GM19324 (cell line): ENCODE results near the gene SSH3.

Experiments
- ATAC-seq: cut with Tn5 transposase; IDR thresholded peaks from one replicate; pipeline ENCODE4 v1.9.1; 2021; ENCODE audit warnings: mild to moderate bottlenecking, moderate library complexity; ENCODE audit not compliant: unreplicated experiment, low FRiP score

The SSH3 gene

DNA sequence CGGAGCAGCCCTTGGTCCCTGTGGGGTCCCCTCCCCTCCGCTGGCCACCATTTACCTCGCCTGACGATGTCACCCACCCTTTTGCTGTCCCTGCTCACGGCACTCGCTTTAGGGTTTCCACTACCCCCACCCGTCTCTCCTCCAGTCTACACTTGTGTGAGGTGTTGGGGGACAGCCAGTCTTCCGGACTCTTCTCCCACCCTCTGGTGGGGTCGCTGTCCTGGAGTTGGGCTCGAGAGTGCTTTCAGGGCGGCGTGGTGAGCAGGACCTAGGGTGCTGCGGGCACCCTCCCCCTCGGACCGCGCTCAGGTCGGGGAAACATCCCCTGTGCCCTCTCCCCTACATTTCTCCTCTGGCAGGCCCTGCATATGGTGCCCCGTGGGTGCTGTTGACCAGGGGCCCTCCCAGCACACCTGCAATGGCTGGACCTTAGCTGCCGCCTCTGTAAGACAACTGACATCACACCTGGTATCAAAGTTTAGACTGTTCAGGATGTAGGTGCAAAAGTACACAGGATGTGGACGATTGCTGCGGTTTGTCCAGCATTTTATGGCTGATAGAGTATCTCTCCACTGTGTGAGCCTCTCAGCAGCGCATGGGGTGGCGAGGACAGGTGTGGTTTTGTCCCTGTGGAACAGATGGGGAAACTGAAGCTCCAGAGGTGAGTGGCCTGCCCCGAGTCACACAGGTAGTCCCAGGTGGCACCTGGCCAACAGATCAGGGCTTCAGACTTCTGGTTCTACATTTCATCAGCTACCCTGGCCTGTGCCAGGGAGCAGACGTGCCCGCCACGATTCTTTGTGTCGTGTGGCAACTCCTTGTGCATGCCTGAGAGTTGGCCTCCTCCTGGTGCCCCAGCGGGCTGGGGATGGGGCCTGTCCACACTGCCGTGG, 35.9 kb upstream of the SSH3 start:
- no peak for ATAC-seq

DNA sequence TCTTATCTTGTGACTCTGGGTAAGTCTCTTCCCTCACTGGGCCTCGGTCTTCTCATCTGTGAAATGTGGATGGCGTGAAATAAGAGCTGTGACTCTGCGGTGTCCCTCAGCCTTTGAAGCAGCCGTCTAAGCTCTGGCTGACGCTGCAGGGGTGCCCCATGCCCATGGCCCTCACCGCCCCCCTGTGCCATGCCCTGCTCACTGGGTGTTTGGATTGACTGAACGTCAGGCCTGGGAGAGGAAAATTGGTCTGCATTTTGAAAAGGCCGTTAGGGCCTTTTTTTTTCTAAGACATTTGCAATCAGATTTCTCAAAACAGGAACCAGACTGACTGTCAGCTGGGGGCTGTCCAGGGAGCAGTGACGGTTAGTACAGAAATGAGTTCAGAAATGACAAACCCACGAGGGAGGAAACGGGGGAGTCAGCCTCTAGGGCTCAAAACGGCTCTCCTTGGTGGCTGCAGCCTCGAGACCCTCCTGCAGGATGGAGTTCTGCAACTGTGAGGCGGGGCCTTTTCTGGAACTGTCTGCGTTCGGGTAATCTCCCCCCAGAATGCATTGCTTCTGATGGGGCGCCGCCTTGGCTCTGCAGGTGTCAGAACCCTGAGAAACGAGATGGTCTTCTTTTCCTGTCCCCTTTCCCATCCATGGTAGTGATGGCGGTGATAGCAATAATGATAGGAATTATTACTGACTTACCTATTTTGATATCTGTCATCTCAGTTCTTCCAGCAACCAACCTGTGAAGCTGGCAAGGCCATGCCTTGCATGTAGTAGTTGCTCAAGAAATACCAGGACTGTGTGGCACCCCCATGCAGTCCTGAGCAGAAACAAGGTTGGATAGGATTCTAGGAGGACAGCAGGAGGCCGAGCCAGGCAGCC, 35.0 kb upstream of the SSH3 start:
- no peak for ATAC-seq

DNA sequence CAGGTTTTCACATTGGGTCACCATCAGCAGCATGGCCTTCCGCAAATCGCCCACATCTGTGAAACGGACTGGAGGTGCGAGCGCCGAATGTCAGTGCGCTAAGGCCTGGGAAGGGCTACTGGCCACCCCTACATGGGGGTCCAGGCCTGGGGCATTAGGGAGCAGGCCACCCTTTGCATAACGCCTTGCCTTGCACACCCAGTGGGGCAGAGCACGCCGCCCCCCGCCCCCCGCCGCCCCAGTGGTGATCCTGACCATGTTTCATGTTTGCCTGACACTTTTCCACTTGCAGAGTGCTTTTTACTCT, 34.4 kb upstream of the SSH3 start:
- ATAC-seq: no peak

DNA sequence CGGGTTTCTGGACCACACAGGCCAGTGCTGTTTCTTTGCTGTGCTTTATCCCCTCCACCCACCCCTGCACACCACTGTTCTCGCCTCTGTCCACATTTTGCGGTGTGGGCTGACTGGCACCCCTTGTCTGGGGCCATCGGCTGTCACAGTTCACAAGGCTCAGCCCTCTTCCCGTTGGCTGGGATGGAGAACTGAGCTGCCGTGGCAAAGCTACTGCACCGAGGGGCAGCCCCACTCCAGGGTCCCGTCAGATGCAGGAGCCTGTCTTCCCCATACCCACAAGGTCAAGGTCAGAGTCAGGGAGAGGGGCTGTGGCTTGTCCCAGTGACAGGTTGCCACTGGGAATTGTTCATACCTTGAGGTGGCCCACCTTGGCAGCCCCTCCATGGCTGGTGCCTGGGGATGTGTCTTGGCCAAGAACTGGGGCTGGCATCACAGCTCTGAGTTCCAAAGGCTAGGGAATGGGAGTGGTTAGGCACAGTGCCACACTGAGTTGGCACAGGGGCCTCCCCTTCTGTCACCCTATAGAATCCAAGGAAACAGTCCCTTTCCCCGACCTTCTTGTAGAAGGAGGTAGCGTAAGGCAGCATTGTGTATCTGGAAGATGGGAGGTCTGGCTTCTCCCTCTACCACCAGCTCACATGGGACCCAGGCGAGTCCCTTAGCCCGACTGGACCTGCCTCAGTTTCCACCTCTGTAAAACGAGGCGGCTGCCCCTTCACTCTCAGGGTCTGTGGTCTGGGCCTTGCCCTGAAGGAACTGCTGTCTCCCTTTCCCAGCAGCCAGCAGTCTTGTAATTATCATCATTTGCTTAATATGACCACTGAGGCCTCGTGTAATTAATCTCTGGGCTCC, 33.7 kb upstream of the SSH3 start:
- ATAC-seq: no peak

DNA sequence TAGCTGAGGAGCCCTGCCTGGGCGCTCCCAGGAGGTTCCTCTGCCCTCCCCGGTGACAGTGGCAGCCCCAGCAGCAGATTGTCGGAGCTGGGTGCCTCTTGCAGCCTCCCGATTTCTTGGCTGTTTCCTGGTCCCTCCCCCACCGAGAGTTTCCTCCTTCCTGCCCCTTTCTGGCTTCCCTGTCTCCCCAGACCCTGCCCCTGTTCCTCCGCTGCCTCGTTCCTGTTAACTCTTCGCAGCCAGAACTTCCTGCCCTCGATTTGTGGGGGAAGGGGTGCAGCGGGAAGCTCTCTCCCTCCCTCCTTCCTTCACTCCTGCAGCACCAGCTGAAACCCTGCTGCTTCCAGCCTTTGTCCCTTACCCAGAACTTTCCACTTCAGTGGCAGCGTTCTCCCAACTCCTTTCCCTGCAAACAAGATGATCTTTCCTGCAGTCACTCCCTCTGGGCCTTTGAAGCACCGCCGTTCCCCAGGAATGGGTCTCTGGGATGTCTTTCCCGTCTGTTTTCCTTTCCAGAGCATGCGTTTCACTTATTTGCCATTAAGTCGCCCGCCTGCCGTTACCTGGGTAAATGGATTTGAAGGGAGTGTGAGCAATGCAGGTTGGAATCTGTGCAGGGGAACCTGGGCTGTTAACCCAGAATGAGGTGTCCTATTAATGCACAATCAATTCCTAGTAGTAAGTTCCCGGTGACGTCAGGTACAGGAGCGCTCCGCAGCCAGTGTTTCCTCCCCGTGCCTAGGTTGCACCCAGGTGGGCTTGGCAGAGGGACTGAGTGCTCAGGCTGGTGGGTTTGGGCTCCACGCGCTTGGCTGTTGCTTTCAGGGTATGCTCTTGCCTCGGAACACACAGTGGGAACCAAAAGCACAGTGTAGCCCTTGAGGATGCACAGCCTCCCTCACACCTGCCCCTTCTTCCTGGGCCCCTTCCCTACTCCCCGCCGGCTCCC, 32.8 kb upstream of the SSH3 start:
- no peak for ATAC-seq

DNA sequence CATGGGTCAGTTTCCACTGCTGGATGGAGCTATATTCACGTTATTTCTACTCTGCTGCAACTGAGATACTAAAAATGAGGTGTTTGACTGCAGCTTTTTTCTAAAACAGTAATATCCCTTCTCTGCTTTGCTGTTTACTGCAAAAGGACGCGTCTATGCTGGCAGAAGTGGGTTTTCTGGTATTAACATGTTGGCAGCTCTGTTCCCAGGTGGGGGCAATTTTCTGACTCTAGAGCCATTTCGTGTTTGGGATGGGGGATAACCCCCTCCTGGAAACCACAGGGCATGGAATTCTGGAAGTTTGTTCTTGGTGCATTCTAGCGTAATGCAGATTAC, 32.2 kb upstream of the SSH3 start:
- no peak for ATAC-seq

DNA sequence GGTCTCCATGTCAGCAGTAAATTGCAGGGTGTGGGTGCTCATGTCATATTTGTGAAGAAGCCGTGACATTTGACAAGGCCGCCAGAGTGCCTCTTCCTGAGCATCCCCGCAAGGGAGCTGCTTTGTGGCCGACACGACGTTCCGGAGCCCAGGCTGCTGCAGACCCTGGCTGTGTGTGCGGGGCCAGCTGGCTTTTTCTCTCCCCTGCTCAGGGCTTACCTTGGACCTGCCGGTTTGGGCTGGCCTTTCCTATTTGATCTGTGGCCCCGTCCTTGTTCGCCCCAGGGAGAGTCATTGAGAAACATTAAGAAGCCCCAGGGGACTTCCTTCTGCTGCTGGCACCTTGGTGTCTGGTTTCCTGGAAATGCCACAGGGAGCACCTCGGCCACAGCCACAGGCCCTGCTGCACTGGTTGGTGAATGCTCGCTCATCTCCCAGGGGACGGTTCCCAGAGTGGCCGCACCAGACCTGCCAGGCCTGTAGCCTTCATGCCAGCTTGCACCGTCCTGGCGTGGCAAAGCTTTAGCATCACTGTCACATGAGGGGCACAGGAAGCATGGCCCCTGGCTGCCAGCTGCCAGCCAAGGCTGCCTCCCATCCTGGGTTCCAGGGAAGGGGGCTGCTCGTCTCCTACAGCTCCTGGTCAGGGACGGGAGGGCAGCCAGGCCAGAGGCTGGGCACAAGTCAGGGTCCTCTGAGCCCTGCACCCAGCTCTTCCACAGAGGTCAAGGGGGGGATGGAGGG, 31.6 kb upstream of the SSH3 start:
- ATAC-seq: no peak

DNA sequence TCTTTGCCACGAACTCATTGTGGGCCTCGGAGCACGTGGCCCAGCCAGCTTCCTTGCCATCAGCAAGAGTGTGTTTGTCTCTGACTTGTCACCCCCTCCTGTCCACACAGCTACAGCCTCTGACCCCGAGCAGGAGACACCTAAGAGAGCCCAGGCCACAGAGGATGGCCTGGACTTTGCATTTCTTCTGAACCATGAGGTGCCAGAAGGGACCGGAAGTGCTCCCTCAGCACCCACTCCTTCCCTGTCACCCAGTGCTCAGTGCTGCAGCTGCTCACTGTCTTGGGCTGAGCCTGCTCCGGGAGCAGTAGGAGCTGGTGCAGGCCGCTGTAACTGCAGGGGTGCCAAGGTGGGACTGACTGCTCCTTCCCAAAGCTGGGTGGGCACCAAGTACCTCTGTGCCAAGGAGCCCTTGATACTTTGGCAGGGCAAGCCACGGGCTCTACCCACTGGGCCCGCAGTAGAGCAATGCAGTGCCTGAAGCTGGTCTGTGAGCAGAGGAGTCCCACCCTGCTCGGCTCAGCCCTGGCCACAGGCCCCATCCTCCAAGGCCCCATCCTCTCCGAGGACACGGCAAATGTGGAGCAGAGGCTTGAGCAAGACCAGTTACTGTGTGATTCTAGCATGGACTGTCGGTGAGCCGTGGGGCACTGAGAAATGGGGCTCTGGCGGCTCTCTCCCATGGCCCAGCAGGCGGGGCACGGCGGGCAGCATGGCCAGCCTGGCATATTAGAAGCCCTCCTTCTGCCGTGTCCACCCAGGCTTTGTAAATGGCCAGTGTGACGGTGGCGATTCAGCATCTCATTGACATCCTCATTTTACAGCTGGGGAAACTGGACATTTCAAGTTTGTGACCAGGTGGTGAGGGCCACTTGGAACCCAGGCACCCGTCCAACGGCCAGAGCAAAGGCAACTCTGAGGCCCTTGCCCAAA, 30.7 kb upstream of the SSH3 start:
- ATAC-seq: no peak

DNA sequence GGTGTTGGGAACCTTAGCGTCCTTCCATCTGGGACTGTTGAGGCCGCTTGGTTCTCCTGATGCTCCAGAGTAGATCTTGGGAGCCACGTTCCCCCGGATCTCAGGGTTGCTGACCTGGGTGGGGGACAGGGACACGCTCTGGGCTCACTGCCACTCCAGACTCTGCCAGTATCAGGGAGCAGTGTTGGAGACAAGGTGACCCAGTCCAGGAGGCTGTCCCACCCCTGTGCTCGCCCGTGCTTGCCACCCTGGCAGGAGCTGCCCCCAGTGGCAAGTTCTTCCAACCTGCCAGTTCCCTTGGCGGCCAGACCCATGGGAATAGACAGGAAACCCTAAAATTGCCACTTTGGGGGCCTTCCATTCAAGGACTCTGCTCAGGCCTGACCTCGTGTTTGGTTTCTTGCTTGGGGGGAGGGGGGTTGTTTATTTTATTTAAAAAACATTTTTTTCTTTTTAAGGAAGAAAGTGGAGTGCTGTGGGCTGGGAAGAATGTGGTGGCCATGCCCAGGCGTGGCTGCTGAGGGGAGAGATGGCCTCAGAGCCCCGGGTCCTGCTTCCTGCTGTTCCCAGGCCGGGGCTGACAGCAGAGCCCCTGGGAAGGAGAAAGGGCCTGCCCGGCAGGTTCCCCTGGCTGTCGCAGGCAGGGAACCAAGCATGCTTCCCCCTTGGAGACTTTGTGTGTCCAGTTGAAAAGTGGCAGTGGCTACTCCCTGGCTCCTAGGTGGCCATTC, 29.9 kb upstream of the SSH3 start:
- no peak for ATAC-seq

DNA sequence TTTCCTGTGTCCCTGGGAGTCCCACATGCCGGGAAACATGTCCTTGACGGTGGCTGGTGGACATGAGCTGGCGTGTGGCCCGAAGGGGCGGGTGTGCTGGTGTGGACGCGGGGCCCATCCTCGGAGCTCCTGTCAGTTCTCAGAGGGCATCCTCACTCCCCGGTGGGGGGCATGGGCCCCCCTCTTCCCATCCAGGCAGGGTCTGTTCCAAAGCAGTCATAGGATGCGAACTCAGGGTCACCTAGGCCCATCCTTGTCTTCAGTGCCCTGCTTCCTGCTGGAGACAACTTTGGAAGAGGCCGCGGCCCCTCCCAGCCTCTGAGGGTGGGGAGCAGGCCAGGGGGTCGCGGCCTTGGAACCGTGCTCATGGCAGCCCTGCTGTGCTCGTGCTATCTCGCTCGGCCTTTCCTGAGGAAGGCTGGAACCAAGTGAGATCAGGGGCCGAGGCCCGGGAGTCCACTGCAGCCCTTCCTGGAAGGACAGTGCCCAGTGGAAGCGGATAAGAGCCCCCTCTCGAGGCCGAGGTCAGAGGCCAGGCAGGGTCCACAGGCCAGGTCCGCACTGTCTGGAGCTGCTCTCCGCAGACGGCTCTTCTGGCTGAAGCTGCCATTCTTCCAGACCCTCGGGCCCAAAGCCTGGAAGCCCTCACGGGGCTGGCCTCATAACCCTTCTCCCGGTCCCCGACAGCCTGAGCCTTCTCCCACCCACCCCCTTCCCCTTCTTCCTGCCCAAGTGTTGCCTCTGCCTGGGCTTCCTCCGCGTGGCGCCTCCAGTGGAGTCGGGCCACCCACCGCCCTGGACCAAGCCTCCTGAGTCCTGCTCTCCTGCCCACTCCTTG, 28.3 kb upstream of the SSH3 start:
- ATAC-seq: no peak

DNA sequence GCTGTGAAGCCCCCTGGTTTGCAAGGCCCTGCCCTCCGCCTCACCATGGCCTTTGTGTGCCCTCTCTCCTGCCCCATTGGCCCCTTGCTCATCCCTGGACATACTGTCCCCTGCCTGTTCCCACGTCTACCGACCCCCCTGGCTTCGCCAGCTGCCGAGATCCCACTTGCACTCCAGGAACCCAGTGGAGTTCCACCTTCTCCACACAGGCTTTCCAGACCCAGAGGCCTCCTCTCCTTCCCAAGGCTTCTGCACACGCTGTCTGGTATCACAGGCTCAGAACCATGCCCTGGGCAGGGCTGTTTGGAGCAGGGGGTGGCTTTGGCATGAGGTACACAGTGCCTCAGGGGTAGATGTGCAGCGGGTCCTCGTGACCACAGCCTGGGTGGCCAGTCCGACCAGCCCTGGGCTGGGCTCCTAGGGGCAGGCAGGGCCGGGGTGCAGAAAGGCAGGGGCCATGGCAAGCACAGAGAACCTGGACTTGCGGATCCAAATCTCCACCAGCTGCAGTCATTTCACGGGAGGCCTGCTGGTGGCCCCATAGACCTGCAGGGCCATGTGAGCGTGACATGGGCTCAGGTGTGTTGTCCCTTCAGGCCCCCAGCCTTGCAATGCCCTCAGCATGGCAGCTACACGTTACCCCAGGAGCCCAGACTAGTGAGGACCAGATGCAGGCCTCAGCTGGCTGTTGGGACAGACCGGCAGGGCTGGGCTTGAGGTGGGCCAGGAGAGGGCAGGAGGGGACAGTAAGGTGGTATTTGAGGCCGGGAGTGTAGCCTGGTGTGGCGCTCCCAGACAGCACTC, 27.5 kb upstream of the SSH3 start:
- ATAC-seq: no peak

DNA sequence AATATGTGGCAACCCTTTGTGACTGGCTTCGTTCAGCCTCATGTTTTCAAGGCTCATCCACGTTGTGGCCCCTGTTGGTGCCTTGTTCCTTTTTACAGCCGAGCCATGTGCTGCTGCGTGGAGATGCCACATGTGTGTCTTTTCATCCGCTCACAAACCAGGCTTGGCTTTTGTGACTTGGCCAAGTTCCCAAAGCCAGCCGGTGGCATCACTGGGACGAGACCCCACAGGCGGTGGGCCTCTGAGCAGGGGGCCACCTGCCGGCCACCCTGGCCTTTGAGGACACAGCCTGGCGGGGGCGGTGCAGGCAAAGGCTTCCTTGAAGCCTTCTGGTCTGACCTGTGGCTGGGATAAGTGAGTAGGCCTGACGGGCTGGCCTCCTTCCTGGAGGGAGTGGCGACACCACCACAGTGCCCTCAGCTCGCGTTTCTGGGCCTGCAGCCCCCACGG, 26.5 kb upstream of the SSH3 start:
- ATAC-seq: no peak

DNA sequence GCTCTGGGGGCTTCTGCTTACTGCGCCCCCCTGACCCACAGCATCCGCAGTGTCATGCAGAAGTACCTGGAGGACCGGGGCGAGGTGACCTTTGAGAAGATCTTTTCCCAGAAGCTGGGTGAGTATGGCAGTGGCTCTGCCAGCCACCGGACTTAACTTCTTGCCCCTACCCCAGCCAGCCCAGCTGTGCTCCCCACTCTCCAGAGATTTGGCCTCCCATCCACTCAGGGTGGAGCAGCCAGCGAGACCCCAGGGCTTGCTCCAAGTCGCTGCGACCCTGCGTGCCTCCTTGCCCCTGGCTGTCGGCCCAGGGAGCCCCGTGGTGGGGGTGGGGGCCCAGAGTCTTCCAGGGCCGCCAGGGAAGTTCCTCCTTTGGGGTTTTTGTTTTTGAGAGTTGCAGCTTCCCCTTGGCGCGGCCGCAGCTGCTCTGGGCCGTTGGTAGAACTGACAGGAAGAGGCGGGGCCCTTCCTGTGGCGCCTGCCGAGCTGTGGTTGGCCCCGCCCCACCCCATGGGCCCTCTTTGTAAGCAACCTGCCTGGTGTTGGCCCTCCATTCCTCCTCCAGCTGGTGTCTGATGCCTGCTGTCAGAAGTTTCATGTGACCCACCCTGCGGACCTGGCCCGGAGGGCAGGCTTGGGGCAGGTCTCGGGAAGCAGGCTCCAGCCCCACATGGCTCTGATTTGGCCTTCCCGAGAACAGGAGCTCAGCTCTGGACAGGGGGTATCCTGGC, 25.9 kb upstream of the SSH3 start:
- ATAC-seq: peak; percentile 87

DNA sequence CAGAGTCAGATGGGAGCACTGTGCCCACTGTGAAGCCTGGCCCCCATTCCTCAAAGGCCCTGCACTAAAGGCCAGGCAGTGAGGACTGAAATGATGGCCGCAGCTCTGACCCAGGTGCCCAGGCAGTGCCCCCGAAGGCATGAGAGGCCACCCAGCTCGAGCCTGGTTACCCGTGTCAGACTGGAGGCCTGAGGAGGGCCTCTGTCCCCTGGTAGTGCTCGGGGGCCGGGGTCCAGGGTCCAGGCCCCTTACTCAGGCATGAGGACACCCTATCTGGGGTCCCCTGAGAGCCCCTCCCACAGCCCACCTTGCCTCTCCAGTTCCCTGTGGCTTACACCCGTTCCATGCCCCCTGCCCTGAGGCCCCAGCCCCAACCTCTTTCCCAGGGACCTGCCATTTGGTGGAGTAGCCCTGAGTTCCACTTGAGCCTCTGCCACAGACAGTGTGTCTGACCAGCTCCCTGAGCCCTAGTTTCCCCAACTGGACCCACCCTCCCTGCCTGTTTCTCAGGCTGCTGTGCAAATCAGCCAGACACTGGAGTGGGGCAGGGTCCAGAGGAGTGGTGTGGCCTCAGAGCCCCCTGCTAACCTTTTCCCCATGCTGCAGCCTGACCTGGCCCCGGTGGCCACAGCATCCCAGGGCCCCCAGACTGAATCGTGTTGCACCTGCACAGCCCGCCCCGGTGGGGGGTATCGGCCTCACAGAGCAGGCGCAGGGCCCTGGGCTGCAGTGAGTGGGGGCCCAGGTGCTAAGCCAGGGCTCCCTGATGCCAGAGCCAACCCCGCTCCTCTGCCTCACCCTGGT, 25.0 kb upstream of the SSH3 start:
- no peak for ATAC-seq
